H7 (cell line): Measurements from ENCODE around the gene ACSM6. TPM values are rescaled to one million over a fixed set of nuclear protein-coding genes. Genes with fewer than 3 reads are reported as not detected.

Experiments used
- DNase-seq: peaks from one replicate; pipeline ENCODE4 v3.0.0; 2012
- H3K27me3 ChIP-seq: 2 replicates; pipeline ENCODE4 v1.6.0; 2011; ENCODE audit warnings: mild to moderate bottlenecking, low read length; ENCODE audit not compliant: control insufficient read depth, insufficient read depth
- H3K36me3 ChIP-seq: replicated peaks from 2 replicates; pipeline ENCODE4 v1.5.1; 2011; ENCODE audit warnings: low read length; ENCODE audit not compliant: control insufficient read depth, insufficient read depth
- H3K4me3 ChIP-seq: 2 replicates; pipeline ENCODE4 v1.5.1; 2011; ENCODE audit warnings: low read depth, mild to moderate bottlenecking, control low read depth, low read length, moderate library complexity; ENCODE audit not compliant: insufficient read depth
- total RNA-seq: library from RNA; depleted of rRNA; stranded (reverse); fragments of >200 nt; shearing (Covaris generic); gene quantifications from 2 replicates; pipeline ENCODE4 v1.2.3, GENCODE V29; 2014; rRNA removed

The ACSM6 gene
- not detected in 2 replicates for total RNA-seq

- Histone ChIP-seq H3K4me3 (no peak within 1 kb of the TSS), H3K36me3 (no peaks in the 10 kb centered on the region), H3K27me3 (no peaks in the 10 kb centered on the region)
- no peak for DNase-seq
These were observed at the start of gene ACSM6 for GRCh38 chr10:95193944-95194343. TSS of gene ACSM6 (plus strand) at chr10:95194238. CDS start at chr10:95194486, 248 bp downstream.

- Histone ChIP-seq H3K27me3 (no peaks in the 10 kb centered on the region), H3K36me3 (no peaks in the 10 kb centered on the region; the same call in 1 of the 2 replicates), H3K4me3 (no peak overlapping the region)
- no peak for DNase-seq
These were observed 25.3 kb upstream of the ACSM6 start for GRCh38 chr10:95168694-95169093.

DNA sequence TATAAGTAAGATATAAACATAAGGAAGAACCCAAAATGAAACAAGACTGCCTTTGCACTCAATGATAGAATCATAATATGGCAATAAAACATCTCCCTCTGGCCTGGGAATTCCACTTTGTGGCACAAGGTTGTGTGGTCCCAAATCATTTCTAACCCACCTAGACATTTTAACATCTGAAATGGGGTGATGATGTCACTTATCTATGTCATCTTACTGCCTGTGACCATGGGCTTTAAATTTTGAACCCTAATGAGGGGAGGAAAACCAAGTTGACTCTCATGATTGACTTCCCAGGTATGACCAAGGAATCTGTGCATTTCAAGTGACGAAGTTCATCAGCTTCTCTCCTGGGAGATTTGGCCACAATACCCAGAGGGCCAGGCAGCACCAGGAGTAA lies 24.5 kb upstream of the ACSM6 start:
- DNase-seq, result no peak
- H3K4me3 ChIP-seq, result no peak overlapping the region
- H3K36me3 ChIP-seq, result no peaks in the 10 kb centered on the region; the same call in 1 of the 2 replicates
- no peaks in the 10 kb centered on the region for H3K27me3 ChIP-seq

DNA sequence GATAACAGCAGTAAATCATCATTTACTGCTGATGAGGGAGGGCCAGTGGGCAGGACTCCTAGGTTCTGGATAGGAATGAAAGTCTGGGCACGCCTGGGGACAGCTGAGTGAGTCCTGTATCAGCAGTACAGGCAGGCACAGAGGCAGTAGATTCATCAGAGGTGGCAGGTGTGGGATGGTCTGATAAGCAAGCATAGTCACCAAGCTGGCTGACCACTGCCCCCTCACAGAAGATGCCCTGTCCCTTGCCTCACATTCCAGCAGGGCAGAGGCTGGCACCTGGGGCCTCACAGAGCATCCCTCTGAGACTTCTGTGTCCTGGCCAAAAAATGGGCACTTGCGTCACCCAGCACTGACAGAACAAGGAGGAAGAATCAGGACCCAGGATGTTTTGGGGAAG lies 23.2 kb upstream of the ACSM6 start:
- no peaks in the 10 kb centered on the region; the same call in 1 of the 2 replicates for H3K36me3 ChIP-seq
- H3K27me3 ChIP-seq, result no peaks in the 10 kb centered on the region
- no peak overlapping the region for H3K4me3 ChIP-seq

DNA sequence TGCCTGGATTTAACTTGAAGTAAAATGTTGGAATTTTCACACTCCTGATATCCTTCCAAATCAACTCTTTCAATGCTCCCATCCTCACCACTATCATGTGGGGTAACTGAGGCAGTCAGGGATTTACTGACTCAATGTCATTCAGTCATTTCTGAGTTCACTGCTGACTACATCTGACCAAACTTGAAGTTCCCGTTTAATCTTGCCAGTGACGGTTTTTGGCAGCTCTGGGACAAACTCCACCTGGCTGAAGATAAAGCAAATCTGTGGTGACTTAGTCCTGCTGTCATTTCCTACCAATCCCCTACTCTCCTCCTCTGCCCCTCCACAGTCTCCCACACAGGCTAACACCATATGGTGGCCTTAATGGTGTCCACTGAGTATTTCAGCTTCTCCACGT lies 22.7 kb upstream of the ACSM6 start:
- DNase-seq, result no peak
- Histone ChIP-seq H3K4me3 (no peak overlapping the region), H3K36me3 (no peaks in the 10 kb centered on the region; the same call in 1 of the 2 replicates), H3K27me3 (no peaks in the 10 kb centered on the region)

More for the DNA sequence above, 23.2 kb upstream of the ACSM6 start:
- DNase-seq, result no peak

- Histone ChIP-seq H3K4me3 (no peak overlapping the region), H3K27me3 (no peaks in the 10 kb centered on the region), H3K36me3 (no peaks in the 10 kb centered on the region; the same call in 1 of the 2 replicates)
- DNase-seq, result no peak
These were observed 21.2 kb upstream of the ACSM6 start for GRCh38 chr10:95172851-95173250.

DNA sequence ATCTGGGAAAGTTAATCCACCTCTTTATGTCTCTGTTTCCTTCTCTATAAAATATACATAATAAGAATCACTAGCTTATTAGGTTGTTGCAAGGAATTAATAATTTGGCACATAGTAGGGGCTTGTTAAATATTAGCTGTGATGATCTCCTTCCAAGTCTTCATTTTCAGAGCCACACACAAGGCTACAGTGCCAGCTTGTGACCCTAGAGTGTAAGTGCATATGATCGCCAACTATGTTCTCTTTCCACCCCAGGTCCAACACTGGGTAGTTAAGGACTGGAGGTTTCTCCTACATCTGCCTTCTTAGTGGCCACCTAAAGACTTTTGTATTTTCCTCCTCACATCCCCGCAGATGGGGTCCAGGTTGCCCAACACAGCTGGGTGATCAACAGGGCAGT lies 17.9 kb upstream of the ACSM6 start:
- Histone ChIP-seq H3K27me3 (no peaks in the 10 kb centered on the region), H3K36me3 (no peaks in the 10 kb centered on the region), H3K4me3 (no peak overlapping the region)
- peak; percentile 19 for DNase-seq

DNA sequence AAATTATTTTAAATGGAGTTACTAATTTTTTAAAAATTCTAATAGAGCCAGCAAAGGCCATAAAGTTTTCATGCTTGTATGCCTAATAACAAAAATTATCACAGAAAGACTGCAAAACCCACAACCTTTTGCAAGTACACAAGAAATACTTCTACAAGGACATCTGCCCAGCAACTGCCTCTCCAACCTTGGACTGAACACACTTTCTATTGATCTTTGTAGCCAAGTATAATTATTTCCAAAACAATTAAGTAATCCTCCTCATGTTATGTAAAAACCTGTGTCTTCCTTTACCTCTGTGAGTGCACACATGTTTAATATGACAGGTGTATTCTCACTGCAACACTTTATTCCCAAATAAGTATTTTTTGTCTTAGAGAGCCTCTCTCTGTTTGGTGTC lies 16.6 kb upstream of the ACSM6 start:
- Histone ChIP-seq H3K4me3 (no peak overlapping the region), H3K27me3 (no peaks in the 10 kb centered on the region), H3K36me3 (no peaks in the 10 kb centered on the region)
- DNase-seq, result no peak

DNA sequence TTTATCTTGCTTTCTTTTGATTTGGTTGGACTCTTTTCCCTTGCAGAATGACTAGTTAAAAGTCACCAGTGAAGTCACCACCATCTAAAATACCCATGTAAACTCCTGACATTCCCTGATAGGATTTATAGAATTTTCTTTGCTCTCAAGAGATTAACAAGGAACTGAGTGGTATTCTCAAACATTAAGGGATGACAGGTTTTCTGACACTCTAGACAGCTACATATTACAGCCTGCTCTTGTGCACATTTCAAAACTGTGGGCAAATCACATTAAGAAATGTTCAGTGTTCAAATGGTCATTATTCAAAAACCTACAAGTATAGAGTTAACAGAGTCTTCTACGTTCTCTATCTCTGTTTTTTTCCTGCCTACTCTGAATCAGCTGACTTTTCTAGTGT lies 15.8 kb upstream of the ACSM6 start:
- no peak overlapping the region for H3K4me3 ChIP-seq
- no peaks in the 10 kb centered on the region for H3K36me3 ChIP-seq
- no peaks in the 10 kb centered on the region for H3K27me3 ChIP-seq
- DNase-seq, result no peak

- H3K27me3 ChIP-seq, result no peaks in the 10 kb centered on the region
- no peak overlapping the region for H3K4me3 ChIP-seq
- no peak for DNase-seq
- H3K36me3 ChIP-seq, result no peaks in the 10 kb centered on the region
These were observed 15.2 kb upstream of the ACSM6 start for GRCh38 chr10:95178797-95179196.

DNA sequence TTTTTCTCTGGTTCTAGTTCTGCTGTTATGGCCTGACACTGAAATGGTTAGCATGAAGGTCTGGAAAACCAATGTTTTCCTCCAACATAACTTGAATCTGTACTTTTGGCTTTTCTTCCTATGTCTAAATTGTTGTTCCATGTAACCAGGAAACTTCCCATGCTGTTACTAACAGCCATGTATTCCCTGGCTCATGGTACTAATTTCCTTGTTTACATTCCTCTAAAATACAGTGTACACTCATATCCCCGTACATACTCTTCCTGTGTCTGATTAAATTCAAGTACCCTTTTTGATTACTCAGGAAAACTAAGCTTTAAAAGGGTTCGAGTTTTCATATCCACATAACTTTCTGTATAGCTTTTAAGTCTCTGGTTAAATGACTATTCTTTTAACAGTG lies 12.3 kb upstream of the ACSM6 start:
- peaks cover 3% of the 10 kb centered on the region; the same call in 1 of the 2 replicates for H3K27me3 ChIP-seq
- no peak for DNase-seq
- H3K4me3 ChIP-seq, result no peak overlapping the region
- H3K36me3 ChIP-seq, result no peaks in the 10 kb centered on the region; the same call in 1 of the 2 replicates

- Histone ChIP-seq H3K4me3 (peak overlapping the region; percentile 57), H3K36me3 (no peaks in the 10 kb centered on the region; the same call in 1 of the 2 replicates), H3K27me3 (peaks cover 3% of the 10 kb centered on the region; the same call in 1 of the 2 replicates)
- peak; percentile 94 for DNase-seq
These were observed 10.5 kb upstream of the ACSM6 start for GRCh38 chr10:95183271-95184230.

DNA sequence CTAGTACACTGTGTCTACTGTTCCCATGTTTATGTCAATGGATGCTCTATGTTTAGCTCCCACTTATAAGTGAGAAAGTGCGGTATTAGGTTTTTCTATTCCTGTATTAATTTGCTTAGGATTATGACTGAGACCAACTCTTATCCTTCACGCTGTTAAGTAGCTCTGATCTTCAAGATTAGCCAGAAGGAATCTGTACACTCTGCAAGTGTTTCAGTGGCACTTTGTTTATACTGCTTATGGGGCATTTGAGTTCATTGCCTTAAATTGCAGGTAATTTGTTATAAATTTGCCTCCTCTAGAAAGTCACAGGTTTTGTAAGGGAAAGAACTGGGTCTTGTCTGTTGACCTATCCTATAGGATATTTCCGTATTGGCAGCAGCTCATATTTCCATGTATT lies 6.4 kb upstream of the ACSM6 start:
- DNase-seq, result no peak
- peaks cover 3% of the 10 kb centered on the region; the same call in 1 of the 2 replicates for H3K27me3 ChIP-seq
- H3K36me3 ChIP-seq, result no peaks in the 10 kb centered on the region; the same call in 1 of the 2 replicates
- no peak overlapping the region for H3K4me3 ChIP-seq

- H3K36me3 ChIP-seq, result no peaks in the 10 kb centered on the region; the same call in 1 of the 2 replicates
- no peak for DNase-seq
- peaks cover 3% of the 10 kb centered on the region; the same call in 1 of the 2 replicates for H3K27me3 ChIP-seq
- H3K4me3 ChIP-seq, result no peak overlapping the region
These were observed 5.4 kb upstream of the ACSM6 start for GRCh38 chr10:95188593-95188992.

GRCh38 chr10:95196046-95196445 lies 2.0 kb downstream of the ACSM6 start:
- no peaks in the 10 kb centered on the region for H3K27me3 ChIP-seq
- no peak overlapping the region for H3K4me3 ChIP-seq
- DNase-seq, result peak; percentile 35
- no peaks in the 10 kb centered on the region for H3K36me3 ChIP-seq
